ENCODE results near the gene USH2A.
A peak's percentile ranks its signal among the peaks of the same experiment; 100 is the strongest.

The USH2A gene

DNA sequence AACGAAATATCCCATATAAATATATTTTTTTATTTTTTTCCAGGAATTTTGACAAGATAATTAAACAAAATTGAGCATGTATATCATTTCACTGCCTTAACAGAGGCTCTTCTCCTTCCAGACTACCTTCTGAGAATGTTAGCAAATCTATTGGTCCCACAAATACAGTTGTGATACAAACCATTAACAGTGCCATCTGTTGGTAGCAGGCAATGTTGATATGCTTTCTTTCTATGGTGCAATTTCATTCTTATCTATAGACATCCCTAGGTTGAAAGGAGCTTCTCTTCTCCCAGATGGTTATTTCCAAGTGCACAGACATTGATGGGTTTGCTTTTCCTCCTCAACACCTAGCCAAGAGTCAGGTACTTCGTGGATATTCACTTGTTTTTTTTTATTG lies 303.6 kb downstream of the USH2A start:
- DNase-seq: no peak

DNA sequence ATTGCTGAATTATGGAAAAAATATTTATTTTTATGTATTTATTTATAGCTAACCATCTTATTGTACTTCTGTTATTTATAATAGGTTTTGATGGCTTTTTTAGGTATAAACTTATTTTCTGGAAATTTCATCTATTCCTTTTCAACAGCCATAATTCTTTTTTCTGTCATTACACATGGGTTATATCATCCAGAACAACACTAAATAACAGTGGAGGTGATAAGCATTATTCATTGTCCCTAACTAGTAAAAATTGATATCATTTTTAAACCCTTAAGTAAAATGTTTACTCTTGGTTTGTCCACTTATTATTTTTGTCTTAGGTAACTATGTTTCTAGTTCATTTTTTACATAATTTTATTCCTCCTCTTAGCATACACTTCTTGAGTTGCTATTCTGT lies 309.1 kb downstream of the USH2A start:
- no peak for DNase-seq

DNA sequence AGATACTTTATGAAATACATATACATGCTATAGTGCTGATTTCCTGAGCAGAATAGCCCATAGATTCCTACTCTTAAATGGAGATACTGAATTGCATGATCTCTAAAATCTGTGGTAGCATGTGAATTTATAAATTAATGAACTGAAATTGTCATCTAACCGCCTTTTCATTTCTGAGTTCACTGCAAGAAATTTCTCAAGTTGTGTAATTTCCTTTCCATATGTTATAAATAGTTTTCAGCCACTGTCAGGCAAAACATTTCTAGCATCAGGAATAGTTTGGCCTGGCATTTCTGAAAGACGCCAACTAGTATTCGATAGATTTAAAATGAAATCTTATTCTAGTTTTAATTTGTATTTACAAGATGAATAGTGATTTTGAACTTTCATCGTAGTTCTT lies 310.1 kb downstream of the USH2A start:
- no peak for DNase-seq

DNA sequence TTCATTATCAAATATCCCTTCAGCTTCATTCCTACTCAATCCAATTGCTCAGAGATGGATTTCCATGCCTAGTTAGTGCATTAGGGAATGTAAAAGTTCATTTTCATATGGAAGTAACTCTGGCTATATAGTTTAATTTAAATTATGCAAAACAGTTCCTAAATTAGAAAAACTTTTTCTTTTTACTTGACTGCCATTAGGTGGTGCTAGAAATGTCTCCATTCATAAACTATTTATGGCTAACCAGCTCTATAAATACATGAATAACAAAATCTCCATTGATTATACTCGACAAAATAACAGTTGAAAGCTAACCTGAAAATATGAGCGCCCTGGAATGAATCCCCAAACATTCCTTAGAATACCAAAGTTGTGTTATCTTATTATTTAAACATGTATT lies 311.4 kb downstream of the USH2A start:
- no peak for DNase-seq

DNA sequence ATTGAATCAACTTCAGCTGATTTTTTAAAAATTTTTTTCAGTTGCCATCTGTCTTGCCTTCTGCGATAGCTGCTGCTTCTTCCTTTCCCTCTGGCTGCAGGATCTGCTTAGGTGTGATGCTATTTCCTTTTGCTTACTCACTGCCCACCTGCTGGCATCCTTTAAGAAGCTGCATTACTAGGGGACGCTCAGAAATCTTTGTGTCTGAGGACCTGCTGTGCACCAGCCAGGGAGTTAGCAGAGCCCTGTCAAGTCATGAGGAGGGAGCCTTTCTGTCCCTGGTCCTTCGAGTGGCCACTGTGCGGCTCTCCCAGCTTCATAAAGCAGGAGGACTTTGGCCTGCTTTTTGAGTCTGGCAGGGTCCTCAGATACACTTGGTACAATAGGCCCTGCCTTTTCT lies 327.8 kb downstream of the USH2A start:
- DNase-seq: no peak

DNA sequence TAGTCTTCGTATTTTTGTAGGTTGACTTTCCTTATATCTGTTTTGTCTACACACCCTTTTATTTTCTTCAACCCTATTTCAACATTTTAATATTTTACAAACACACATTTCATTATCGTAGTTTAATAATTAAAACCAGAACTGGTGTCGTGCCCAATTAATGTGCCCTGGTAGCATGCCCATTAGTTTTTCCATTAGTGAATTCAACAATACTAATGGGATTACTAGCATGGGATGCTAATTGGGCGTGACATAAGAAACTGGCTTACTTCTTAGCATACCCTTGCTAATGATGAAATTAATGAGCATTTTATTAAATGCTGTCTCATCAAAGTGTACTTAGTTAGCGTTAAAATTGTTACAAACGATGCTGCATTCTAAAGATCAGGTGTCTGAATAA lies 332.7 kb downstream of the USH2A start:
- no peak for DNase-seq

DNA sequence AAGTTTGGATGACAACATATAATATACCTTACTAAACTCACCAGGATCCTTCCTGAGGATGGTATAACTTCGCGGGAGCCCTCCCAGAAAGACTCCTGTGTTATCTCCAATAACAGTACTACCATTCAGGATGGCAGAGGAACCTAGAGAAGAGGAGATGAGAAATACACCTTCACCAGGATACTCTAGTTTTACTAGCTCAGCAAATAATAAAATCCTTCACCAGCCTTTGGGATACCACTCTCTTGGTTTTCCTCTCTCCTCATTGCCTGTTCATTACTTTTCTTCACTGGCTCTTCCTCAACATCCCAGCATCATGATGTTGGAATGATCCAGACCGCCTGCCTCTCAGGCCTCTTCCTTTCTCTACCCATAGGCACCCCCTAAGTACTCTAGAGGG lies 336.6 kb downstream of the USH2A start:
- no peak for DNase-seq

DNA sequence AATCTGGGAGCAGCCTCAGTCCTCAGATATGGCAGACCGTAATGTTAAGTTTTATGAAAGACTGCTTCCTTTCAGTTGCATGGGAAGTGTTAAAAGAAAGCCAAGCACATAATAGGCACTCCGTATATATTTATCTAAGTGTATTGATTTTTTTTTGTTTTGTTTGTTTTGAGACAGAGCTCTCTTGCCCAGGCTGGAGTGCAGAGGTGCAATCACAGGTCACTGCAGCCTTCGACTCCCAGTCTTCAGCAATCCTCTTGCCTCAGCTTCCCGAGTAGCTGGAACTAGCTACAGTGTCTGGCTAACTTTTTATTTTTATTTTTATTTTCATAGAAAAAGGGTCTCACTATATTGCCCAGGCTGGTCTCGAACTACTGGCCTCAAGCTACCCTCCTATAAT lies 341.8 kb downstream of the USH2A start:
- DNase-seq: peak; percentile 15

DNA sequence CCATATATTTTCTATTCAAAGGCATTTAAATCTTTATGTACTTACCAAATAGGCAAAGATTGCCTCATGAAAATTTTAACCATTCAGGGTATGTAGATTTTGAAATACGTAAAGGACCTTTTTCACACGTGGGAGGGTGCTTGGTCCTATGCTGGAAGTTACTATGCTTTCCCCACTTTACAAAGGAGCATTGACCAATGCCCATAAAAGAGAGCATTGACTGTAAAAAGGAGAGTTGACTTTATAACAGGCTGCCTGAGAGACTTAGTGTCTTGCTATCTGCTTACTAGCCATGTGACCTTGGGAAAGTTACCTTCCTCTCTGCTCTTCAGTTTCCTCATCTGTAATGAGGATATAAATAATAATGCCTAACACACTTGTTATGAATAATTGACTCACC lies 346.5 kb downstream of the USH2A start:
- DNase-seq: no peak

DNA sequence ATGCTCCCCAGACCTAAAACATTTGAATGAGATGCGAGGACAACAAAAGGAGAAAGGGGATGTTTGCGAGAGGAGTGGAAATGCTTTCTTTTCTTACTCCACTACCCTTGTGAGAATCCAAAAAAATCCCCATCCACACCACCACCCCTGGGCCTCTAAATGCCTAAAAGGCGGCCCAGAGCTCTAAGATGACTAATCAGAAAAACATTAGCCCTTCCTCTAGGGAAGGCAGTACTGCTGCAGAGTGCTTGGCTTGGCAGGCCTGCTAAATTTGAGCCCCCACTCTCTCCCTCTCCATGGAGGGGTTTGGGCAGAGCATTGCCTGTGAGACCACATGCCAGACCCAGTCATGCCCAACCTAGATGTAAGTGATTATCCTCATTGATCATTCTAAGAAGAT lies 347.9 kb downstream of the USH2A start:
- no peak for DNase-seq

DNA sequence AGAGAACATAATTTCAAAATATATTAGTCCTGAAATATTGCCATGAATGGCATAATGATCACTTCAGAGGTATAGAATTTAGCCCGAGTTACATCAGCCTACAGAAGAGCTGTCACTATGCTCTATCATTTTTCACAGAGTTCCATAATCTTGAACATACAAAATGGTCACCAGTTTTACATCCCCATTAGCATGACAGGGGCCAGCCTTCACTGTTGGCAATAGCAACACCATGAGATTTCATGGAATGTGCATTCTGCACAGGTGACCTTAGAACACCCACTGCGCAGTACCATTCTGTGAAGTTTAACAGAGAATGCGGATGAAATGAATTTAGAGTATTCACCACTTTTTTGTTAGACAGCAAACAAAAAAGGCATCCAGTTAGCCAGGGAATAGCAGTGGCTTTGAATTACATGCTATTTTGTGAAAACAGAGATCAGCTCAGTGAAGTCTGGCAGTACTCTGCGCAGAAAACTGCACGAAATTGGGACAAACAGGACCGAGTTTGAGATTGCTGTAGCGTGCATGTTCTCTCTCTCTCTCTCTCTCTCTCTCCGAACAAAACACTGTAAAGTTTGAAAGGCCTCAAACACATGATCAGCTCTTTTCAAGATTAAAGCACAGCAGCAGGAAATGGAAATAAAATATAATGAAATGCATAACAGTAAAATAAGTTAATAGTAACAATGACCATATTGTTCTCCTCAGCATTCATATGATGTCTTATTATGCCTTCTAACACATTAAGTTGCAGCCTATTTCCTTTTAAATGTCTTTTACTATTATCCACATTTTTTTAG lies 349.3 kb downstream of the USH2A start:
- DNase-seq: no peak

DNA sequence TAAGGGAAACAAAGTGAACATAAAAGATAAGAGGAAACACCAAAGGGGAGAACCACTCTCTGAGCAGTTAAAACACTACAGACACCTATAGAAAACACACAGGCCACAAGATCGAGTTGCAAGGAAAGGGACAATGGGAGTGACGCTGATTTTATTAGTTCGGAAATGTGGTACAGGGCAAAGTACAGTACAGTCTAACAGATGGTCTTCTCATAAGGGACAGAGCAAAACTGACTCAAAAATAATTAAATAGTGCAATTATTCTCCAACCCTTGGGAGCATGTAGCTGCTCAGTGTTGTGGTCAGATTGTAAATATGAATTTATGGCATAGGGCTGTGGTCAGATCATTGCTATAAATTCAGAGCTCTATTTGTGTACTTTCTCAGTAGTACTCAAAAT lies 352.0 kb downstream of the USH2A start:
- no peak for DNase-seq

DNA sequence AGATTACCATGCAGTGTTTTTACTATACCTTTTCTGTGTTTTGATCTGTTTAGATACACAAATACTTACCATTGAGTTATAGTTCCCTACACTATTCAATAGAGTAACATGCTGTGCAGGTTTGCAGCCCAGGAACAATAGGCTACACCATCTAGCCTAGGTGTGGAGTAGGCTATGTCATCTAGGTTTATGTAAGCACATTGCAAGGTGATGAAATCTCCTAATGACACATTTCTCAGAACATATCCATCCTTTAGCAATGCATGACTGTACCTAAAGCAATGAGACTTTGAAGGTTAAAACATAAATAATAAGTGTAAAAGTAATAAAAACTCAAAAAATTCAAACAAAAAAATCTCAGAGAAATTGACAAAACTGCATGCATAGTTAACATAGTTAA lies 358.6 kb downstream of the USH2A start:
- DNase-seq: no peak

DNA sequence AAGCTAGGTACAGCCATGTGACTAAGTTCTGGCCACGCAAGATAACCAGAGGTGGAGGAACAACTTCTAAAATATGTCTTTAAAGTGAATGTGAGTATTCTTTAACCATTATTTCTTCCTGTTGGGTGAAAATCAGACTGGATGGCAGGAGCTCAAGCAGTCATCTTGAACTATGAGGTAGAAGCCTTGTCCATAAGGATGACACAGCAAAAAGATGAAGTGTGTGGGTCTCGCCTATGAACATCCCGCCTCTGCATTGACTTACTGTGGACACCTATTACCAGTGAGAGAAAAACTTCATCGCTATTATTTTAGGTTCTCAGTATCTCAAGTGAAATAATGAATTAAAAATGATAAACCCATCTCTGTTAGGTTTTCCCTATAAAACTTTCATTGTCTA lies 365.3 kb downstream of the USH2A start:
- no peak for DNase-seq

DNA sequence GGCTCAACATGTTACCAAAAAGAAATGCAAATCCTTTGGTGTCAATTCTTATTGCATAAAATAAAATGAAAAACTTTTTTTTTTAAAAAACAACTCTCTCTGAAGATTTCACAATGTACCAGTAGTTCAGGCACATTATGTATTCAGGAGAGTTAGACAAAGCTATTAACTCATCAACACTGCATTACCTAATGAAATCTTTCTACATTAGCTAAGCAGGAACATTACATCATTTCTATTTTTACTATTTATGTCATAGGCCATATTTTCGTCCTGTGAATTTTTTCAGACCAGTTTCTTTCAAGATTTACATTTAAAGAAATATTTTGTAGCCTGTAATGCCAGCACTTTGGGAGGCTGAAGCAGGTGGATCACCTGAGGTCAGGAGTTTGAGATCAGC lies 366.2 kb downstream of the USH2A start:
- no peak for DNase-seq

DNA sequence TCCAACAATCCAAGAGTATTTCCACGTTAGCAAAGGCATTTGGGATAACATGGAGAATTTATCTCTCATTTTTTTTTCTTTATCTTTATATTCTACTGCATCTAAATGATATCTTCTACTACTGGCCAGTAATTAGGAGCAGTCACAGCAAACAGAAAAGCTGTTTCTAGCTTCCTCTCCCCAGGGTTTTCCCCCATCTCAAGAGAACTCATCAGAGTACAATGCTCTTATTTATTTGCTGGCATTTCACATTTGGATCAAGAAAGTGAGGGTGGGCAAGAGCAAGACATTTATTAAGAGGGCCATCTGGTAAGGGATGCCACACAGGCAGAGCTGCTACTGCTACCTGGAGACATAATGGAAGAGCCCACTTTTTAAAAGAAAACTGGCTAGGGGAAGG lies 368.2 kb downstream of the USH2A start:
- DNase-seq: no peak

DNA sequence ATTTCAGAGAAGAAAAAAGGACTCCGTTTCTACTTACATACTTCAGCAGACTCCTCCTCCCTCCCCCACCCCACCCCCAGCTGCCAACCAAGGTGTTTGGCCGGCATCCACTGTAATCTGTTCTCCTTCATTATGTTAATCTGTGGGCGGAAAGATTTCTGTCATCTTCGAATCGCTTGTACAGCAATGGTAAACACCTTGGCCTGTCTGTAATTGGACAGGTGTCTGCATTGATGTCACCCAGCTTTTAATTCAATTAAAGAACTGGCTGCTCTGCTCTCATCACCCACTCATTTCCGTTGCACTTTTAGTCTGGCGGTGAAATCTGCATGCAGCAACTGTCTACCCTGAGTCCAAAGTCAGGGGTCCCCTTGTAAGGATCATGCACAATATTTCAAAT lies 368.6 kb downstream of the USH2A start:
- peak; percentile 6 for DNase-seq

DNA sequence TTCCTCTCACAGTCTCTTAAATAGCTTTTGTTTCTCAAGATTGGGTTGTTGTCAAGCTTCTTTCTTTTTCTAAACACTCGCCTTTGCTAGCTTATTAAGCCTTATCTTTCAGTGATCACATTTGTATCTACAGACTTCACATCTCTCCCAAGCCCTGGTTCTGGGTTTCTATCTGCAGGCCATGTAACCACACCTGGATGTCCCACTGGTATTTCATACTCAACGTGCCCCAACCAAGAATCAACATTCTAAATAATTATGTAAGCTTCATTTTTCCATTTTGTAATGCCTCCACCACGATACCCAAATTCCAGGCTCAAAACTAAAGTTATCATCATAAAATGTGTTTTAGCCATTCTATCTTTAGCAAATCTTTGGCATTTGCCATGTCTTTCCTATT lies 372.2 kb downstream of the USH2A start:
- no peak for DNase-seq

DNA sequence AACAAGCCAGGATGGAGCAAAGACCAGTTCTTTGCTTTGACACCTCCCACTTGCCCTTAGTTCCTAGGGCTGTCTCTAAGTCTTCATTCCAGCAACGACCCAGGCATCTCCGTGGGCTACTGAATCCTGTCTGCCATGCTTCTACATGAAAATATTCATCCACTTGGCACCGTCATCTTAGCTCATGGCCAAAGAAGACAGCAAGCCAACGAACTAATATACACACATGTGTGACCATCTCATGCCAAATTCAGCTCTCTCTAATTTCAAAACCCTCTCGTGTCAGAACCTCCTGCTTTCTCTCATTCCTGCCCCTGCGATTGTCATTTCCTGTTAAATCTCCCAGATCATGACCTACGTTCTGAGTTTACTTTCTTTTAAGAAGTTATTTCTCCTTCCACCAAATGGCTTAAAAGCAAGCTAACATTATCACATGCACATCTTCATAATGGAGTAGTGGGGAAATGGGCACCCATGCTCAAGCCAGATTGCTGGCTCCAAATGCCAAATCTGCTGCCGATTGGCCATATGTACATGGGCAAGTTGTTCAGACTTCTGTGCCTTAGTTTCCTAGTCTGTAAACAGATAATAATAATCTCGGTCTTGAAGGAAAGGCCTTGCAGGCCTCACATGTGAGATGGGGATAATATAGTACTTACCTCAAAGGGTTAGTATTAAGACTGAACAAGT lies 373.4 kb downstream of the USH2A start:
- no peak for DNase-seq

DNA sequence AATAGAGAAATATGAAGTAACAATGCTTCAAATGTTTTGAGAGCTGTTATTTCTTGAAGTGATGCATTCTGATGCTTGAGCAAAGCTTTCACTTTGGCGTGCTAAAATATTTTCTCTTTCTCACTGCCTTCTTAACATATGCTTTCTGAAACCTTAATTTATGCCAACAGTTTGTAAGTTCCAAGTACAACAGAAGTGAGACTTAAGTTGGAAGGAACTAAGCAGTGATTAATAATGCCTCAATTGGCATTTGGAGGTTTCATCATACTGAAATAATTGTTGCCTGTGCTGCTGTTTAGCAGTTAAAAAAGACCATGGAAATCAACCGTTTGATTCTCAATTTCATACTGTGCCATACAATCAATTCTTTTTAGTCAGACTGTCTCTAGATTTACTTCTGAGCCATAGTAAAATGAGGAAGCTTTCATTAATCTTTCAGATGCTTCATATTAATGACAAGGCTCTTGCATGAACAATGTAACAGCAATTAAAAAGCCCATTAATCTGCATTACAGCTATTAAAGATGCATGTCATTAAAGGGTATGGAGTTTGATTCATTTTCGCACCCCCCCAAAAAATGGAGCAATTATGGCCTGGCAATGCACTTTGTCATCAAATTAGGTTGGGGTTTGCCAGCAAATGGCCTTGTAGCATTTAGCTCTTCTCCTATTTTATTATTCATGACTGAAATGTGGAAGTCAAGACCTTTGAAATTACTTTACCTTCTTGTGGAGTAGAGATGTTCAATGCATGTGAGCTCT lies 375.3 kb downstream of the USH2A start:
- DNase-seq: no peak

DNA sequence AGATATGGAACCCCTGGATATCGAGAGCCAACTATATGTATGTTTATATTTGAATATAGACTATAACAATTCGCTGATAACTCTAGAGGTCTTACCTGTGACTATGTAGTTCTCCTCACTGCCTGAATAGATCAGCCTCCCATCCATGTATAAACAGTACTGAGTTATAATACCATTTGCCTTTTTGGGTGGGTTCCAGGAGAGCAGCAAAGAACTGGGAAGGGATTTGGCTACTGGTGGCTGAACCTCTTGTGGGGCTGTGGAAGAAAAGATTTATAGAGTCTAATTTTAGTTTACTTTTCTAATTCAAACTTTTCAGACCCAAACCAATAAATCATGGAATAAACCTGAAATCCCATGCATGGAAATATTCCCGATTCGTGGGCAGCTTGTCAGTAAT lies 376.9 kb downstream of the USH2A start:
- DNase-seq: no peak

DNA sequence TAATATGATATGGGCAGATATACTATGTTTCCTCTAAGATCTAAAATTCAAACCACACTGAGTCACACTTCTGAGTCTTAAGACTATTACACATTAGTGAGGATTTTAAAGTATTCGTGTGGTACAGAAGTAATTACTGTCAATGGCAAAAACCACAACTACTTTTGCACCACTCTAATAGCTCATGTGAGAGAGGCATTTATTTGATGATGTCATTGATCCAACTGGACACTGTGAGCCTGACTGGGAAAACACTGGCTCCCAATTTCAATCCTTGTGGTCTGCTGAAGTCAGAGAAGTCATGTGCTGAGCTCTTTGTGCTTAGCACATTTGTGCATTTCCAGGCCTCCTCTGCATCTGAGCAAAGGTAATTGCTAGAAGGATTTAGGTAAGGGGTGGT lies 377.8 kb downstream of the USH2A start:
- no peak for DNase-seq

DNA sequence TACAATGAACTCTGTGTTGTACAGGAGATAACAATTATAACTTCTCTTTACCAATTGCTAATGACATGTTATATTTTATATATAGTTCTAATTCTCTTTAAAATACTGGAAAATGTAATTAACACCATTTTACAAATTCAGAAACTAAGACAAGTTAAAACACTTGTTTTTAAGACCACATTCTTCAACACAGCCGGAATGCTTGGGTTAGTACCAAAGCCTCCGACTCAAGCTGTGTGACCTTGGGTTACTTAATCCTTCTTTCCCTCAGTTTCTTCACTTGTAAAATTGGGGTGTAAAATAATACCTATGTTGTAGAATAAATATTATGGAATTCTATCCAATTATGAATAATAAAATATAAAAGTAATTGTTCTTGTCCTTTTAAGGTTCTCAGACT lies 378.7 kb downstream of the USH2A start:
- no peak for DNase-seq

DNA sequence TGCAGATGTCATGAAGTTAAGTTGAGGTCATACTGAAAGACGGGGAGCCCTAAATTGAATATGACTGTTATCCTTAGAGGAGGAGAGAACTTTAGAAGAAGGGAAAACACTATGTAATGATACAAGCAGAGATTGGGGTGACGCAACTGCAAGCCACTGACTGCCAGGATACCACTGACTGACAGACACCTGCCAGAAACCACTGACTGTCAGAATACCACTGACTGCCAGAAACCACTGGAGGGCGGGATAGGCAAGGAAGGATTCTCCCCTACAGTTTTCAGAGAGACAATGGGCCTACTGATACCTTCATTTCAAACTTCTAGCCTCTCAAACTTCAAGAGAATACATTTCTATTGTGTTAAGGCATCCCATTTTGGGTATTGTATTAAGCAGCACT lies 388.7 kb downstream of the USH2A start:
- DNase-seq: no peak
